ENCODE data around the gene PDC.

PDC gene

DNA sequence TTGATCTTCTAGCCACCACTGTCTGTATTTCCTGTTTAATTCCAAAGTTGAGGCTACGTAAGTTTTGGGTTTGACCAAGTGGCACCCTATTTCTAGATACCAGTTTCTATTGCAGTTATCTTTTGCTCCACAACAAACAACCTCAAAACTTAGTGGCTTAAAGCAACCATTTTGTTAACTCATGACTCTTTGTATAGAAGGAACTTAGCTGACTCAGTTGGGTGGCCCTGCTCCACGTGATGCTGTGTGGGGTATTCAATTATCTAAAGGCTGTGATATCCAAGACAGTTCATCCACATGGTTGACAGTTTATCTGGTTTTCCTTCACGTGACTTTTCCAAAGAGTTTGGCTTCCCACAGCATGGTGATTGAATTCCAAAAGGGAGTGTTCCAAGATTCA, 34.8 kb downstream of the PDC start:
- no peak for DNase-seq (ENCODE audit: low spot score)
- TF ChIP-seq CTCF (IDR thresholded peaks at IDR 0.05) = no peak
- Histone ChIP-seq H3K27ac (no peak overlapping the region), H3K4me3 (no peak overlapping the region)

GRCh38 chr1:186424539-186424938, 36.4 kb downstream of the PDC start:
- no peak for TF ChIP-seq CTCF (IDR thresholded peaks at IDR 0.05)
- Histone ChIP-seq H3K4me3 (no peak overlapping the region), H3K27ac (no peak overlapping the region)
- DNase-seq (ENCODE audit: low spot score) = no peak

DNA sequence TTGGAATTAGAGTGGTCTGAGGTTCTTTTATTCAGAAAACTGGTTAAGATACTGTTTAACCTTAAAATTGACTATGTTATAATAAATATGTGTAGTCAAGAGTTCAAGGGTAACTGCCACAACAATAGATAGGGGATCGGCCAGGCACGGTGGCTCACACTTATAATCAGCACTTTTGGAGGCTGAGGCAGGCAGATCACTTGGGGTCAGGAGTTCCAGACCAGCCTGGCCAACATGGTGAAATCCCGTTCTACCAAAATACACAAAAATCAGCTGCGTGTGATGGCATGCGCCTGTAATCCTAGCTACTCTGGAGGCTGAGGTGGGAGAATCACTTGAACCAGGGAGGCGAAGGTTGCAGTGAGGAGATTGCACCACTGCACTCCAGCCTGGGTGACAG, 39.5 kb downstream of the PDC start:
- H3K27ac ChIP-seq = no peak overlapping the region

GRCh38 chr1:186420923-186421322, 40.0 kb downstream of the PDC start:
- DNase-seq (ENCODE audit: low spot score) = no peak
- H3K4me3 ChIP-seq = no peak overlapping the region
- no peak for TF ChIP-seq CTCF (IDR thresholded peaks at IDR 0.05)
- H3K27ac ChIP-seq = no peak overlapping the region

More for the DNA sequence above, 39.5 kb downstream of the PDC start:
- no peak overlapping the region for H3K4me3 ChIP-seq
- DNase-seq (ENCODE audit: low spot score) = no peak
- no peak for TF ChIP-seq CTCF (IDR thresholded peaks at IDR 0.05)

DNA sequence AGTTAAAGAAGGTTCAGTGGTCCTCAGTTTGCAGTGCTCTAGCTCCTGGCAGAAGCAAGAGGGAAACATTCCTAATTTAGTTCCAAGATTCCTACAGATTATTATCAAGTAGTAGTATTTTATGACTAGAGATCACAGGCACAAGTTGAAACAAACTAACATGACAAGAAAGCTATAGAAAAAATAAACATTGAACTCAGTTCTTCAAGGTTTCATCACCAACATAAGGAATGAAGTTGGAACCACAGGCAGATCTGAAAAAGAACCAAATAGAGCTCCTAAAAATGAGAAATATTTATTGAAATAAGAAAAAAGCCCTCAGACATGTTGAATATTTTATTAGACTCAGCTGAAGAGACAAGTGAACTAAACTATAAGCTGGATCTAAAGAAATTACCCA, 40.6 kb downstream of the PDC start:
- DNase-seq (ENCODE audit: low spot score) = no peak
- no peak for TF ChIP-seq CTCF (IDR thresholded peaks at IDR 0.05)
- Histone ChIP-seq H3K4me3 (no peak overlapping the region), H3K27ac (no peak overlapping the region)

DNA sequence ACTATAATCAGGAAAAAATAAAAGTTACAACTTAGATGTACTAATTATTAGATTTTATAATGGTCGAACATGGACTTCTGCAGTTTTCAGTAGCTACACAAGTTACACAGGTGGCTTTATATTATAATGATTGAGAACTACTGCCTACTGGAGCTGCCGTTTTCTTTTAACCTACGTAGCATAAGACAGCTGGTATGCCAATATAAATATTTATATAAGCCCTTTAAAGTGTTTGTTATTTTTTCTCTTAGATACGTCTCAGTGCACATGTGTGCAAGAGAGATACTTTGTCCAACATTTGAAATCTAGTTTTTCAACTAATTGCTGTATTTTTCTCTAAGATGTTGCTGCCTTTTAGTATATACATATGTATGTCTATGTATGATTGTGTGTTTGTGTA, 42.4 kb downstream of the PDC start:
- no peak overlapping the region for H3K27ac ChIP-seq
- TF ChIP-seq CTCF (IDR thresholded peaks at IDR 0.05) = no peak
- no peak overlapping the region for H3K4me3 ChIP-seq

GRCh38 chr1:186413319-186413718, 47.6 kb downstream of the PDC start:
- no peak for TF ChIP-seq CTCF (IDR thresholded peaks at IDR 0.05)
- DNase-seq (ENCODE audit: low spot score) = no peak
- H3K4me3 ChIP-seq = no peak overlapping the region
- no peak overlapping the region for H3K27ac ChIP-seq

More for the DNA sequence above, 42.4 kb downstream of the PDC start:
- no peak for DNase-seq (ENCODE audit: low spot score)

Measured in coronary artery (tissue), 2 donors.